HL-60 (cell line): ENCODE data around the gene EXOC4.

Experiments used
- DNase-seq, 2 experiments: peaks; one replicate each; pipeline ENCODE4 v3.0.0-alpha.2; 2010 to 2020; ENCODE audit warnings: low read depth in 1 of 2, low spot score in 1 of 2
- H3K27ac ChIP-seq: fragments of 250-450 bp; sonication (Bioruptor Pico); replicated peaks from 2 replicates; pipeline ENCODE4 v1.5.1; 2020; ENCODE audit warnings: mild to moderate bottlenecking, moderate library complexity
- H3K27me3 ChIP-seq: fragments of 250-450 bp; sonication (Bioruptor Pico); 2 replicates; pipeline ENCODE4 v1.5.1; 2021; ENCODE audit warnings: mild to moderate bottlenecking, moderate library complexity; ENCODE audit not compliant: insufficient read depth, poor library complexity, severe bottlenecking
- H3K4me3 ChIP-seq: replicated peaks from 2 replicates; pipeline ENCODE4 v1.5.1; 2011; ENCODE audit warnings: mild to moderate bottlenecking, control low read depth, low read length; ENCODE audit not compliant: insufficient read depth
- GABPA ChIP-seq: IDR thresholded peaks from 2 replicates; pipeline ENCODE4 v1.6.1; 2012; ENCODE audit warnings: low read depth
- POLR2AphosphoS5 ChIP-seq: IDR thresholded peaks from 2 replicates; pipeline ENCODE4 v1.6.1; 2012; ENCODE audit warnings: low read depth
- REST ChIP-seq: IDR thresholded peaks from 2 replicates; pipeline ENCODE4 v1.6.1; 2012; ENCODE audit warnings: low read depth; ENCODE audit not compliant: insufficient replicate concordance
- SPI1 ChIP-seq: IDR thresholded peaks from 2 replicates; pipeline ENCODE4 v1.6.1; 2012; ENCODE audit warnings: low read depth, mild to moderate bottlenecking, borderline replicate concordance
- TF ChIP-seq, protein P1 (sequence below): IDR thresholded peaks from one replicate; pipeline ENCODE4 v1.5.1; 2011; ENCODE audit warnings: low read length, control low read depth, inconsistent platforms; ENCODE audit not compliant: insufficient read depth

EXOC4 gene

GRCh38 chr7:133268355-133268754 lies 15.5 kb downstream of the EXOC4 start:
- TF ChIP-seq GABPA, result no peak
- no peak for TF ChIP-seq REST
- TF ChIP-seq SPI1, result no peak
- TF ChIP-seq, protein P1, sequence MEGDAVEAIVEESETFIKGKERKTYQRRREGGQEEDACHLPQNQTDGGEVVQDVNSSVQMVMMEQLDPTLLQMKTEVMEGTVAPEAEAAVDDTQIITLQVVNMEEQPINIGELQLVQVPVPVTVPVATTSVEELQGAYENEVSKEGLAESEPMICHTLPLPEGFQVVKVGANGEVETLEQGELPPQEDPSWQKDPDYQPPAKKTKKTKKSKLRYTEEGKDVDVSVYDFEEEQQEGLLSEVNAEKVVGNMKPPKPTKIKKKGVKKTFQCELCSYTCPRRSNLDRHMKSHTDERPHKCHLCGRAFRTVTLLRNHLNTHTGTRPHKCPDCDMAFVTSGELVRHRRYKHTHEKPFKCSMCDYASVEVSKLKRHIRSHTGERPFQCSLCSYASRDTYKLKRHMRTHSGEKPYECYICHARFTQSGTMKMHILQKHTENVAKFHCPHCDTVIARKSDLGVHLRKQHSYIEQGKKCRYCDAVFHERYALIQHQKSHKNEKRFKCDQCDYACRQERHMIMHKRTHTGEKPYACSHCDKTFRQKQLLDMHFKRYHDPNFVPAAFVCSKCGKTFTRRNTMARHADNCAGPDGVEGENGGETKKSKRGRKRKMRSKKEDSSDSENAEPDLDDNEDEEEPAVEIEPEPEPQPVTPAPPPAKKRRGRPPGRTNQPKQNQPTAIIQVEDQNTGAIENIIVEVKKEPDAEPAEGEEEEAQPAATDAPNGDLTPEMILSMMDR, result no peak
- no peak for TF ChIP-seq POLR2AphosphoS5
- Histone ChIP-seq H3K27me3 (no peaks in the 10 kb centered on the region), H3K27ac (no peak overlapping the region), H3K4me3 (no peak overlapping the region)
- DNase-seq, result no peak

DNA sequence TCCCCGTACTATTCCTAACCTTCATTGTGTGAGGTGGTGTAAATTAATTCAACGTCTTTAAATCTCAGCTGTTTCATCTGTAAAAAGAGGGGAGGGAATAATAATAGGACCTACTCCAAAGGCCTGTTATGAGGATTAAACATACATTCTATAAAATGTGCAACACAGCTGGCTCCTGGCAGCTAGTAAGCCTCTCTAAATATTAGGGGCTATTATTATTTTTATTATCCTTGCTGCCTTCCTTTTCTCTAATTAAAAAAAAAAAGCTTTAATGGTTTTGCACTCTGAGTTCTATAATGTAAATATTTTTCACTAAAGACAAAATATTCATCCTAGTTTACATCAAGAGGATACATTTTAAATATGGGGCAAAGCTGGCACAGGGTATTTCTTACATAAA lies 19.5 kb downstream of the EXOC4 start:
- DNase-seq, result no peak
- no peaks in the 10 kb centered on the region for H3K27me3 ChIP-seq
- TF ChIP-seq POLR2AphosphoS5 (no peak), SPI1 (no peak), REST (no peak), GABPA (no peak)
- TF ChIP-seq, protein P1, result no peak
- no peak overlapping the region for H3K27ac ChIP-seq
- H3K4me3 ChIP-seq, result no peak overlapping the region

DNA sequence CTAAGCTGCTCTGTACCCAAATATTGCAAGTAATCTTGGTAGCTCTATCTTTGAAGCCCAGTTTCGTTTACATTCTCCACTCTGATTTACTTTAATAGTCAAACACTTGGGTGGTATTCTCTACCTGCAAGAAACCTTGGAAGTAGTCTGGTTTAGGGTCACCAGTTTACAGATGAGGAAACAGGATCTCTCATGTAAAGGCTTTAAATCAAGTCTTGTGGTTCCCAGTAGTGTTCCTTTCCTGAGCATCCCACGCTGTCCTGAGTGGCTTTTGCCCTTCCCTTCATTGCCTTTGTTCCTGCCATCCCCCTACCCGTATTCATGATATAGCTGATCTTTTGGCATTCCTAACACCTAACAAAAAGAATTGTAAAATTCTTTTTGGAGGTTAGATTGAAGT lies 20.3 kb downstream of the EXOC4 start:
- no peak for TF ChIP-seq POLR2AphosphoS5
- TF ChIP-seq, protein P1, result no peak
- TF ChIP-seq SPI1, result no peak
- no peak for TF ChIP-seq REST
- no peak for DNase-seq
- H3K27me3 ChIP-seq, result no peaks in the 10 kb centered on the region
- no peak overlapping the region for H3K27ac ChIP-seq
- H3K4me3 ChIP-seq, result no peak overlapping the region
